ENCODE measurements around the gene PFKL.

PFKL gene

DNA sequence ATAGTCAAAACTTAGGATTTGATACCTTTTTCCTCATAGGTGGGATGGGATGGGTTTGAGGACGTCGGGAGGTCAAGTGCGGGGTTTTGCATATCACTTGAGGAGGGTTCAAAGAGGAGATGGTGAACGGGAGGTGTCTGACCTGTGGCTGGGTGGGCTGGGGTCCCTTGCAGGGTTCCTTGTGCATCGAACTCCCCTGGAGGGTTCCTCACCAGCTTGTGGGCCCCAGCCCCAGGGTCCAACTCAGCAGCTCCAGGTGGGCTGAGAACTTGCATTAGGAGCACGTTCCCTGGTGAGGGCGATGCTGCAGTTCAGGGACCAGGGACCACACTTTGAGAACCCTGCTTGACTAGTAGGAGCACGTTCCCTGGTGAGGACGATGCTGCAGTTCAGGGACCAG, 76.8 kb downstream of the PFKL start:
- no peak overlapping the region for H3K4me3 ChIP-seq (ENCODE audit: low read depth in 1 of 2, low read length in 2 of 2)
- H3K27ac ChIP-seq (ENCODE audit: low read depth, low read length): no peak overlapping the region
- no peak overlapping the region for H3K9ac ChIP-seq (ENCODE audit: low read length)
- H3K4me1 ChIP-seq (ENCODE audit: insufficient read depth, low read length): no peaks in the 10 kb centered on the region
- H3K27me3 ChIP-seq (ENCODE audit: control insufficient read depth in 1 of 2, insufficient read depth in 2 of 2, low read length in 2 of 2): peaks cover 0 to 25% of the 10 kb centered on the region in 2 donors
- H3K9me3 ChIP-seq (ENCODE audit: low read length): no peaks in the 10 kb centered on the region
- H3K36me3 ChIP-seq (ENCODE audit: insufficient read depth, low read length): no peaks in the 10 kb centered on the region

All from muscle layer of colon (tissue), 2 donors.